PC-9 (cell line): ENCODE results near the gene VASH2. TPM values are rescaled to one million over a fixed set of nuclear protein-coding genes. Genes with fewer than 3 reads are reported as not detected.

Experiments used
- BruUV-seq: library from RNA; stranded (reverse); fragments of 400-500 nt; replicated peaks from 2 replicates; lab custom pipeline; 2021; lab: Mats Ljungman, UMichigan
- CTCF ChIA-PET: fragments of 300-600 bp; sonication (Branson Sonifier 250); formaldehyde crosslinking; loops from one replicate; lab custom pipeline; 2022; ENCODE audit warnings: antibody characterized with exemption; lab: Charles Lee
- POLR2A ChIA-PET: fragments of 300-600 bp; sonication (Branson Sonifier 250); formaldehyde crosslinking; loops from one replicate; lab custom pipeline; 2022; ENCODE audit warnings: antibody characterized with exemption; ENCODE audit not compliant: unreplicated experiment; lab: Charles Lee
- DNase-seq, 2 experiments: peaks; one replicate each; pipeline versions ENCODE4 v3.0.0 to v3.0.0-alpha.2; 2015 to 2022; ENCODE audit warnings: mixed read lengths in 1 of 2
- H2AFZ ChIP-seq: fragments of 200-600 bp; sonication (generic); 2 replicates; pipeline ENCODE4 v1.8.1; 2017; ENCODE audit warnings: antibody characterized with exemption
- H3F3A ChIP-seq: fragments of 200-600 bp; sonication (generic); 2 replicates; pipeline ENCODE4 v1.8.1; 2017; ENCODE audit warnings: antibody characterized with exemption, mild to moderate bottlenecking, low read depth; ENCODE audit not compliant: insufficient read depth
- H3K27ac ChIP-seq: fragments of 200-600 bp; sonication (generic); 2 replicates; pipeline ENCODE4 v1.6.1; 2016; ENCODE audit warnings: mixed run types
- H3K27me3 ChIP-seq: fragments of 200-600 bp; sonication (generic); 2 replicates; pipeline ENCODE4 v1.6.1; 2016; ENCODE audit warnings: low read depth, mixed run types; ENCODE audit not compliant: insufficient read depth
- H3K36me3 ChIP-seq: fragments of 200-600 bp; sonication (generic); 2 replicates; pipeline ENCODE4 v1.6.1; 2016; ENCODE audit warnings: low read depth, mixed run types
- H3K4me1 ChIP-seq: fragments of 200-600 bp; sonication (generic); replicated peaks from 2 replicates; pipeline ENCODE4 v1.6.1; 2016; ENCODE audit warnings: mixed run types; ENCODE audit not compliant: insufficient read depth
- H3K4me2 ChIP-seq: fragments of 200-600 bp; sonication (generic); 2 replicates; pipeline ENCODE4 v1.6.1; 2017; ENCODE audit warnings: mixed run types
- H3K4me3 ChIP-seq: fragments of 200-600 bp; sonication (generic); 2 replicates; pipeline ENCODE4 v1.6.1; 2016; ENCODE audit warnings: mixed run types
- H3K79me2 ChIP-seq: fragments of 200-600 bp; sonication (generic); 2 replicates; pipeline ENCODE4 v1.6.1; 2017; ENCODE audit warnings: low read depth, mixed run types
- H3K9me2 ChIP-seq: fragments of 200-600 bp; sonication (generic); 2 replicates; pipeline ENCODE4 v1.8.1; 2017; ENCODE audit warnings: mild to moderate bottlenecking; ENCODE audit not compliant: insufficient read depth
- H3K9me3 ChIP-seq: fragments of 200-600 bp; sonication (generic); 2 replicates; pipeline ENCODE4 v1.8.1; 2016; ENCODE audit warnings: low read depth; ENCODE audit not compliant: insufficient read depth
- H4K20me1 ChIP-seq: fragments of 200-600 bp; sonication (generic); 2 replicates; pipeline ENCODE4 v1.8.1; 2017; ENCODE audit not compliant: insufficient read depth
- CTCF ChIP-seq: fragments of 200-600 bp; sonication (generic); conservative IDR thresholded peaks from 2 replicates; pipeline ENCODE4 v1.6.1; 2017; ENCODE audit warnings: mixed run types, antibody characterized with exemption, mild to moderate bottlenecking, moderate library complexity
- EZH2 ChIP-seq: fragments of 200-600 bp; sonication (generic); IDR thresholded peaks from 2 replicates; pipeline ENCODE4 v1.8.0; 2017; ENCODE audit warnings: antibody characterized with exemption, low read depth
- intact Hi-C: fragments of 100-400 bp; cut with micrococcal nuclease; formaldehyde crosslinking; loops from one replicate; pipeline ENCODE4 v1.10.0; 2022; ENCODE audit not compliant: unreplicated experiment
- total RNA-seq: library from RNA; stranded (reverse); gene quantifications from 2 replicates; pipeline ENCODE4 v1.2.3, GENCODE V29; 2021

The VASH2 gene
- total RNA-seq, 1 experiment from 2014 or later: not detected

- Histone ChIP-seq H3K9me3 (no peaks in the 10 kb centered on the region), H3K79me2 (no peaks in the 10 kb centered on the region), H2AFZ (no peak overlapping the region), H3F3A (no peaks in the 10 kb centered on the region), H3K4me3 (no peak overlapping the region), H4K20me1 (no peaks in the 10 kb centered on the region), H3K4me1 (no peaks in the 10 kb centered on the region), H3K4me2 (no peak overlapping the region), H3K27ac (no peak overlapping the region), H3K36me3 (no peaks in the 10 kb centered on the region), H3K9me2 (no peaks in the 10 kb centered on the region), H3K27me3 (peaks cover 56% of the 10 kb centered on the region; the same call in 1 of the 2 replicates)
- intact Hi-C loops: no loop called here
- TF ChIP-seq CTCF (peak; percentile 60; the same call in 1 of the 2 replicates), EZH2 (no peak)
- ChIA-PET CTCF (interaction anchor here (0.6 kb wide), 1 partner anchor 1686 kb away, joined by 4 read pairs; no protein-coding TSS in a partner anchor), POLR2A (no interaction called here)
- no TSS peak for BruUV-seq
- peak; percentile 11 to 55 for DNase-seq
These were observed 17.5 kb downstream of the VASH2 start for GRCh38 chr1:212967801-212968200.

GRCh38 chr1:212968368-212968863, 18.1 kb downstream of the VASH2 start:
- H2AFZ ChIP-seq: no peak overlapping the region
- ChIA-PET CTCF (interaction anchor here (0.6 kb wide), 1 partner anchor 1686 kb away, joined by 4 read pairs; no protein-coding TSS in a partner anchor), POLR2A (no interaction called here)
- H3K4me3 ChIP-seq: no peak overlapping the region
- H3K9me2 ChIP-seq: no peaks in the 10 kb centered on the region
- no TSS peak for BruUV-seq
- H3K27ac ChIP-seq: no peak overlapping the region
- TF ChIP-seq EZH2 (no peak), CTCF (no peak)
- DNase-seq: no peak
- intact Hi-C loops: no loop called here
- H3K27me3 ChIP-seq: peaks cover 50% of the 10 kb centered on the region; the same call in 1 of the 2 replicates
- no peaks in the 10 kb centered on the region for H4K20me1 ChIP-seq
- H3K4me1 ChIP-seq: no peaks in the 10 kb centered on the region
- no peaks in the 10 kb centered on the region for H3F3A ChIP-seq
- no peaks in the 10 kb centered on the region for H3K79me2 ChIP-seq
- H3K9me3 ChIP-seq: no peaks in the 10 kb centered on the region
- H3K4me2 ChIP-seq: no peak overlapping the region
- no peaks in the 10 kb centered on the region for H3K36me3 ChIP-seq

GRCh38 chr1:212970085-212970484, 19.7 kb downstream of the VASH2 start:
- CTCF ChIA-PET: no interaction called here

More at GRCh38 chr1:212970085-212970484, 19.7 kb downstream of the VASH2 start:
- DNase-seq: no peak
- no peak for TF ChIP-seq CTCF
- TF ChIP-seq EZH2: no peak
- Histone ChIP-seq H3K4me3 (no peak overlapping the region), H3K27ac (no peak overlapping the region), H3K9me3 (no peaks in the 10 kb centered on the region), H3K4me1 (no peaks in the 10 kb centered on the region), H3K36me3 (no peaks in the 10 kb centered on the region), H4K20me1 (no peaks in the 10 kb centered on the region), H3K27me3 (peaks cover 45% of the 10 kb centered on the region; the same call in 1 of the 2 replicates), H3K79me2 (no peaks in the 10 kb centered on the region), H3F3A (no peaks in the 10 kb centered on the region), H3K4me2 (no peak overlapping the region), H3K9me2 (no peaks in the 10 kb centered on the region), H2AFZ (no peak overlapping the region)
- POLR2A ChIA-PET: no interaction called here
- no TSS peak for BruUV-seq
- intact Hi-C loops: no loop called here
